Activated CD4-positive, alpha-beta T cell treated with anti-CD3 and anti-CD28 coated beads, Interleukin-2, amount 50 U/mL, for 4 hours (primary cell): ENCODE results near the gene ANKRD33B.
"Not testable (repeated sequence)": the region's sequence is repeated elsewhere in the genome, so short reads cannot be mapped to it uniquely, and the experiment has no call there.

ENCODE experiments used
- DNase-seq, 2 experiments: peaks; one replicate each; pipeline ENCODE4 v3.0.0-alpha.2; 2020

Gene ANKRD33B

GRCh38 chr5:10562201-10563109 is 1.4 kb upstream of the ANKRD33B start:
- DNase-seq, result no peak

GRCh38 chr5:10563110-10563944 is 543 bp upstream of the ANKRD33B start:
- peak; percentile 19 to 26 for DNase-seq

DNA sequence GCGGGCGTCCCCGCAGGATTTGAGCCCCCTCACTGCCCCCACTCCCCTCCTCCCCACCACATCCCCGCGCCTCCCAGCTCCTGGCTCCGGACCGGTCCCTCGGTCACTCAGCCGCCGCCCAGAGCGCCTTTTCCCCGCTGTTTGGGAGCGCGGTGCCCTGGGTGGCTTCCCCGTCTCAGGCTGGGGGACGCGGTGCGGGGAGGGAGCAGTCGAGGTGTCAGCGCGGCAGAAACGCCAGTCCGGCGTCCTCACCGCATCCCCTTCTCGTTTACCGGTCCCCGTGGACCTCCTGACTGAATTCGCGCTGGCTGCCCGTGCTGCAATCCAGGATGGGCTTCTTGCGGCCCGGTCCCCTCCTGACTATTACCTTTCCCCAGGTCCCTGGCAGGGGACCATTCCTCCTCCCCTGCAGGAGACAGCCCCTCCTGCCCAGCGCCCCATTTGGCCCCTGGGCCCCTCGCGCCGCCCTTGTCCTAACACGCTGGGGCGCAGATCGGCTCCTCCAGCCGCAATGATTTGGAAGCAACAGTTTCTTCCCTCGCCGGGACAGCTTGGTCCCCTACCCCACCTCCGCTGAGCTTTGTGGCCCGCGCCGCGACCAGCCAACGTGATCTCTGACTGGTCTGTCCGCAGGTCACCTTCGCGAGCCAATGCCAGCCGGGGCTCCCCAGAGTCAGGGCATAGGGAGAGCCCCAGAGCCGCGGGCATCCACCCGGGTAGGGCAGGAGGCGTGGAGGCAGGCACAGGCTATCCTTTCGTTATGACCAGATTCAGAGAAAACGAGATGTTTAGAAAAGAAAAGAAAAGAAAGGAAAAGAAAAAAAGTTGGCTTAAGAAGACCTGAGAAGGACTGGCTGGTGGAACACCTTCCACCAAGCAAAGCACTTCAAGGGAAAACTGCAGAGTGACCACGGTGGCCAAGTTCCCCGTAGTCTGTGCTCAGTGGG is 1.2 kb downstream of the ANKRD33B start:
- DNase-seq, result no peak

DNA sequence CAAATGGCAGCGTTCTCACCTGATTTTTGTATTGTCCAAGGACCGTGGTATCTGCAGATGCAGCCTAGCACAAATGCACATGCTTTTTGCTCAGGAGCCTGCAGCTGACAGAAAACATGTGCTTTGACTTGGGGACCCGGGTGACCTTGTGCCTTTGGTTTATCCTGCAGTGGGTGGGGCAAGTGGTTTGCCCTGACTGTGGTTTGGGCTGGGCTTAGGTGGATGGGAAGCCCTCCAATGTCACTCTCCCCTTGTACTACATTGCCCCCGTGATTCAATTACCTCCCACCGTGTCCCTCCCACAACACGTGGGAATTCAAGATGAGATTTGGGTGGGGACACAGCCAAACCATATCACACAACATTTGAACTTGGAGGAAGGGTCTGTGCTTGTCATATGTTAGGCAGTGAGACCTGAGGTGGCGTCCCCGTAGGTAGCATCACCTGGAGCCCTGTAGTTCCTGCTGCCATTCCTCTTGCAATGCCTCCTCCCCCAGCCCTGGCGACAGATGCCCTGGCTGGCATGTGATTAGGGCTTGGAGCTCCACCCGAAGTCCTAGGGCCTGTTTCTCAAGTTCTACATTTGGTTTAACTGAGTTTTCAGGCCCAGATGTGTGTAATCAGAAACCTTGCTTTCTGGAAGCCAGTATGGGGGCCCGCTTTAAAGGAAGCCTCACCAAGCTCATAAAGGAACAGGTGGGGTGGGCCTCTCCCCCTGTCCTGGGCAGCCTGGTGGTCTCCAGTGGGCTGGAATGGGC is 2.1 kb downstream of the ANKRD33B start:
- DNase-seq, result no peak

GRCh38 chr5:10566543-10567068 is 2.7 kb downstream of the ANKRD33B start:
- DNase-seq, result no peak

DNA sequence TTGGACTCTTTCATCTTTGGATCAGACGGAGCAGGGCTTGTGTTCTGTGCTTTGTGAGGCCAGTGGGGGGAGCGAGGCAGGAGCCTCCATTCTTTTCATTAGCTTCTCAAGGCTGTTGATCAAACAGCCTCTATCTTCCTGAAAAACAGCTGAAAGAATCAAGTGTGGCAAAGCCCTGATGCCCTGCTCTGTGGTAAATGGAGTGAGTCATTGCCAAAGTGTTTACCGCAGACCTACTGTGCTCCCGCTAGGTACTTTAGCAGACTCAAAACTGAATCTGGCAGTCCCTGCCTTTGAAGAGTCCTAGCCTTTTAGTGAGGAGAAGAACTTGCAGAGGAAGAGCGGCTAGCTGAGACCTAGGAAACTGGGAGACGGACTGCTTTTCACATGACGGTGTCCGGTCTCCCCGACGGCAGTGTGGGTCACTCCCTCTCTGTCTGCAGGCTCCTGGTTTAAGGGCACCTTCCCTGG is 3.3 kb downstream of the ANKRD33B start:
- DNase-seq, result no peak

DNA sequence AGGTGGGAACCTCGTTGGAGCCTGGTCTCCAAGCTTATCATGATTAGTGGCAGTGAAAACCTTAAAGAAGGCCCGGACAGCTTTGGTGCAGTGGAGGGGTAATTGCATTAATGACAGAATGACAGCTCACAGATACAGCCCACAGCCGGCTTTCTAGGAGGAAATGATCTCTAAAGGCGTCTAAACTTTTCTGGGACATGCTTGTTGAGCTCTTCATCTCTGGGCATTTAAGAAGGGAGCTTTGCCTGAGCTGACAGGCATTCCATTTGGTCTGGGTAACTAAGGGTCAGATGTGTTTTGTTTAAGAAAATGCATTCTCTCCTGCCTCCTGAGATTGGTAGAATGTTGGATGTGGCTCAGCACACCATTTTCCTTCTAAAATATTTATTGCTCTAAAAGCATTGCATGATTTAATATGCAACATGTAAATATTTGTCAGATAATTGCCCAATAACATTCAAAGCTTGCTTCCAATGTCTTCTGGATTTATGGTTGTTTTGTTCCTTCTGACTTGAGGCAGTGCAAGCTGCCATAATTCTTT is 4.0 kb downstream of the ANKRD33B start:
- DNase-seq, result no peak

GRCh38 chr5:10570540-10570939 is 6.7 kb downstream of the ANKRD33B start:
- DNase-seq, result not testable (repeated sequence)

- no peak for DNase-seq
Observed at GRCh38 chr5:10572451-10572850, 8.6 kb downstream of the ANKRD33B start.

GRCh38 chr5:10573487-10574145 is 9.7 kb downstream of the ANKRD33B start:
- no peak for DNase-seq

DNA sequence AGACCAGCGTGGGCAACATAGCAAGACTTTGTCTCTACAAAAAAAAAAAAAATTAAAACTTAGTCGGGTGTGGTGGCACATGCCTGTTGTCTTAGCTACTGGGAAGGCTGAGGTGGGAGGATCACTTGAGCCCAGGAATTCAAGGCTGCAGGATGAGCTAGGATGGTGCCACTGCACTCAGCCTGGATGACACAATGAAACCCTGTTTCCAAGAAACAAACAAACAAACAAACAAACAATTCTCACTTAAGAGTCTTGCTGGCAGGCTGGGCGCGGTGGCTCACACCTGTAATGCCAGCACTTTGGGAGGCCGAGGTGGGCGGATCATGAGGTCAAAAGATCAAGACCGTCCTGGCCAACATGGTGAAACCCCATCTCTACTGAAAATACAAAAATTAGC is 11.0 kb downstream of the ANKRD33B start:
- not testable (repeated sequence) for DNase-seq

DNA sequence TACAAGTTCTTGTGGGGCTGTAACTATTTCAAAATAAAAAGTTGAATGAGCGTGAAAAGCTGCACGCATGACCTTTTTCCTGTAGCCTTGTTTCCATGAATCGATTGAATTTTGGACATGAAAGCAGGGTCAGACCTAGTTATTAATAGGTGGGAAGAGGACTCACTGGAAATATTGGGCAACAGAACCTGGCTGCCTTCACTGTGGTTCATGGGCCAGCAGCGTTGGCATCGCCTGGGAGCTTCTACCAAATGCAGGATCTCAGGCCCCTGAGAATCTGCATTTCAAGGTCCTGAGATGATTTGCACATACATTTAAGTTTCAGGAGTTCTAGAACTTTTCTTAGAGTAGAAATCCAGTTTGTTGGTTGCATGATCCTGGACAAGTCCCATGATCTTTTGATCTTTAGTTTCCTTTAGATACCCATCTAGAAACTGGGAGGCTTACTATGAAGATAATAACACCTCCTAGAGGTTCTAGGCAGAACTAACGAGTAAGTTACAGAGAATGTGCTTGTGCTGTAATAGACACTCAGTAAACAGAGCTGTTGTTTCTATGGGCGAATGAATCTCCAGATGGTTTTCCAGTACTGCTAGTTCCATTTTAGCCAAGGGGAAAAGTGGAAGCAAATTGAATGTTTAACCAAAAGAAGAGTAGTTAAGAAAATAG is 12.4 kb downstream of the ANKRD33B start:
- no peak for DNase-seq

DNA sequence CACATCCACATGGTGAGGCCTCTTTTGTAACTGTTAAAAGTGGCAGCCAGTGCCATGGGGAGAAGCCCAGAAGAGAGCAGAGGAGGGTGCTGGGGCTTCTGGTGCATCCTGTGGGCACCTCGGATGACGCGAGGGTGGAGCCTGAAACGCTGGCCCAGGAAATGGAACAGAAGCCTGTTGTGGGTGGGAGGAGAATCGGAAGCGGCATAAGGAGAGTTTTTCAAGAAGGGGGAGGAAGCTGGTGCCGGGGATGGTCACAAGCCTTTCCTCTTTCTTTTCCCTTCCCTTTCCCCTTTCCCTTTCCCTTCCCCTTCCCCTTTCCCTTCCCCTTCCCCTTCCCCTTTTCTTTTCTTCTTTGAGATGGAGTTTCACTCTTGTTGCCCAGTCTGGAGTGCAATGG is 12.9 kb downstream of the ANKRD33B start:
- no peak for DNase-seq

GRCh38 chr5:10577371-10578292 is 13.8 kb downstream of the ANKRD33B start:
- no peak for DNase-seq

- DNase-seq, result no peak
Observed at GRCh38 chr5:10578293-10578665, 14.4 kb downstream of the ANKRD33B start.

DNA sequence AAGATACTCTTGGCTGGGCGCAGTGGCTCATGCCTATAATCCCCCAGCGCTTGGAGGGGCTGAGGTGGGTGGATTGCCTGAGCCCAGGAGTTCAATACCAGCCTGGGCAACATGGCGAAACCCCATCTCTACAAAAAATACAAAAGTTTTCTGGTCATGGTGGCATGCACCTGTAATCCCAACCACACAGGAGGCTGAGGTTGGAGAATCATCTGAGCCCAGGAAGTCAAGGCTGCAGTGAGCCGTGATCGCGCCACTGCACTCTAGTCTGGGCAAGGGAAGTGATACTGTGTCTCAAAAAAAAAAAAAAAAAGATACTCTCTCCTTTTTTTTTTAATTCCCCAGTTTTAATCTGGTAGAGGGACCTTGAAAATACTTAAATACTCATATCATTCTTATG is 15.0 kb downstream of the ANKRD33B start:
- DNase-seq, result no peak

DNA sequence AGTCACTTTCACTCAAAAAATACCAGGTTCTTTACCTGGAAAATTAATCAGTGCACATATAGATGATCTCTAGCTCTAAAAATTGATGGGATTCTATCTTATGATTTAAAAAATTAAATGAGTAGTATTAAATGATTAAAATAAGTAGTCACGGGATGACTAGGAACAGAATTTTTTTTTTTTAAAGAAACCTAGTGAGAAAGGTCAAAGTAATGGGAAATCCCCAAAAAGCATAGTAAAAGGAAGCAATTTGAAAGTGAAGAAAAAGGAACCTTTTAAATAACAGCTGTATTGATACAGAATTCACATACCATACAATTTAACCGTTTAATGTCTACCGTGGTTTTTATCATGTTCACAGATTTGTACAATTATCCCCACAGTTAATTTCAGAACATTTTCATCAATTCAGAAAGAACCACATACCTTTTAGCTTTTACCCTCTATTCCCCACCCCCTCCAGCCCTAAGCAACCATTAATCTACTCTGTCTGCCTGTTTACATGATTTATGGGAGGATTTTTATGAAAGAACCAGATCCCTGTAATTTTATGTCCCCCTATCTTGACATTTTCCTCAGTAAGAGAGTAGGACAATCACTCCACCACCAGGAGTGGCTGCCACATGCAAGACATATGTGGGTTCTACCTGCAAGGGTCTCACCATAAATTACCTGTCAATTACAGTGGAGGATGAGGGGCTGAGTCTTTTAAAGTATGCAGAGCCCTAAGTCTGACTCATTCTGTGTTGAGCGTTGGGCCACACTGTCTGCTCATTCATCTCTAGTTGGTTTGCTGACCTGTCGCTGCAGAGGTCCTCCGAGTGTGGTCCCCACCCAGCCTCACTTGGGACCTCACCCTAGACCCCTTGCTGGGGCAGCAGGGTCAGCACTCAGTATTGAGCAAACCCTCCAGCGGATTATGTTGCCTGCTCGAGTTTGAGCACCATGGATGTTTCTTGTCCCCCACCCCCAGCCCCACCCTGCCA is 16.0 kb downstream of the ANKRD33B start:
- no peak for DNase-seq
